Breast epithelium (tissue), 4 donors: ENCODE results near the gene KLHL11. TPM values are rescaled to one million over a fixed set of nuclear protein-coding genes. Genes with fewer than 3 reads are reported as not detected.

Experiments
- DNase-seq, 2 donors: peaks; one replicate each; pipeline ENCODE4 v3.0.0-alpha.2; 2019; ENCODE audit warnings: low spot score in 2 of 2
- H3K27ac ChIP-seq, 2 donors: fragments of 200-600 bp; sonication (generic) in 1 of 2; one replicate each; pipeline ENCODE4 v1.5.1; 2016 to 2019; ENCODE audit warnings: mild to moderate bottlenecking in 1 of 2
- H3K27me3 ChIP-seq, 2 donors: fragments of 200-600 bp; sonication (generic) in 1 of 2; one replicate each; pipeline versions ENCODE4 v1.5.1 to v1.6.0; 2017 to 2019; ENCODE audit warnings: control low read depth in 1 of 2, mild to moderate bottlenecking in 1 of 2
- H3K36me3 ChIP-seq: fragments of 200-600 bp; one replicate; pipeline ENCODE4 v1.5.1; 2019
- H3K4me1 ChIP-seq, 2 donors: fragments of 200-600 bp; sonication (generic); one replicate each; pipeline ENCODE4 v1.5.1; 2016 to 2019; ENCODE audit warnings: control low read depth in 1 of 2
- H3K4me3 ChIP-seq, 3 donors: fragments of 200-600 bp; sonication (generic); 1 replicate in 2 of 3; 2 replicates in 1 of 3; pipeline ENCODE4 v1.5.1; 2016 to 2019; ENCODE audit warnings: mild to moderate bottlenecking in 3 of 3, moderate library complexity in 2 of 3
- H3K9me3 ChIP-seq, 2 donors: fragments of 200-600 bp; sonication (generic) in 1 of 2; one replicate each; pipeline ENCODE4 v1.5.1; 2016 to 2019; ENCODE audit warnings: control low read depth in 1 of 2
- POLR2A ChIP-seq: fragments of 450-650 bp; IDR thresholded peaks from one replicate; pipeline ENCODE4 v1.6.1; 2016; ENCODE audit warnings: antibody characterized with exemption, mild to moderate bottlenecking, moderate library complexity
- POLR2AphosphoS5 ChIP-seq, 3 donors: sonication (generic); formaldehyde crosslinking; IDR thresholded peaks; one replicate each; pipeline ENCODE4 v1.6.1; 2017; ENCODE audit warnings: antibody characterized with exemption in 3 of 3
- intact Hi-C: fragments of 100-400 bp; cut with DNase I; formaldehyde crosslinking; loops from one replicate; pipeline ENCODE4 v1.15.1; 2023; ENCODE audit warnings: low total_unique reads
- total RNA-seq, 3 donors: library from RNA; depleted of rRNA; stranded (reverse); fragments of >200 nt; gene quantifications; one replicate each; pipeline ENCODE4 v1.1.0, GENCODE V29; 2016
- TF ChIP-seq, protein P1 (sequence below), 3 donors: fragments of 450-650 bp; IDR thresholded peaks; one replicate each; pipeline ENCODE4 v1.5.1; 2016 to 2017; ENCODE audit warnings: antibody characterized with exemption in 3 of 3, mild to moderate bottlenecking in 3 of 3, moderate library complexity in 3 of 3

KLHL11 gene
- total RNA-seq, 3 donors from 2014 or later = 22.6 to 35.7 (median 25.1) TPM

DNA sequence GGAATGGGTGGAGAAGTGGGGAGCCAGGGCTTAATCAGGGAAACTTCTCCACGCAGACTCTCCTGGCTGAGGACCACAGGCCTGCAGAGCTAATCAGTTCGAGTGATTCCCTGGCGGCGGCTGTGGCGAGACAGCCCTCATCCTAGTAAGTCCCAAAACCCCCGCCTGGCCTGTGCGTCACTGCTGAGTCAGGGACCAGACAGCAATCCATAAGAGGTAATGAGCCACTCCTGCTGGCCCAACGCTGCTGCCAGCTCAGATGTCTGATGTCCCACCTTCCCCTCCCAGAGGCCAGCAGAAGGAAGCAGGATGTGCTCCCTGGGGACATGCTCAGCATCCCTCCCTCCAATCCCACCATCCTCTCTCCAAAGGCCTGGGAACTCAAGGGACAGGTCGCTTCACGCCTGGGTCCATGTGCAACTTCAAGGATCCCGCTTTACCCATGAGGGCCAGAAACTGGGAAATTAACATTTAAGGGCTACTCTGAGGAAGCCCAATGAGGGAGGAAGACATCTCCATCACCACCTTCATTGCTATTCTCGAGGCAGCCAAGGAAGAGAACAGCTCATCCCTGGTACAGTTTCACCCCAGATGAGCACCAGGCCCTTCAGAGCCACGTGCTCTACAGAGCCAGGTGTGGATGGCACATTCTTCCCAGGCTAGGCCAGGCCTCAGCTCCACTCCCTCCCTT lies 45.6 kb upstream of the KLHL11 start:
- H3K36me3 ChIP-seq = peaks cover 5% of the 10 kb centered on the region
- H3K9me3 ChIP-seq = no peaks in the 10 kb centered on the region
- H3K4me3 ChIP-seq = no peak overlapping the region
- peaks cover 0 to 8% of the 10 kb centered on the region in 2 donors for H3K4me1 ChIP-seq
- intact Hi-C loops = no loop called here
- DNase-seq = no peak
- H3K27ac ChIP-seq = no peak overlapping the region
- no peak for TF ChIP-seq POLR2A
- no peak for TF ChIP-seq POLR2AphosphoS5 (IDR thresholded peaks at IDR 0.05)
- TF ChIP-seq, protein P1, sequence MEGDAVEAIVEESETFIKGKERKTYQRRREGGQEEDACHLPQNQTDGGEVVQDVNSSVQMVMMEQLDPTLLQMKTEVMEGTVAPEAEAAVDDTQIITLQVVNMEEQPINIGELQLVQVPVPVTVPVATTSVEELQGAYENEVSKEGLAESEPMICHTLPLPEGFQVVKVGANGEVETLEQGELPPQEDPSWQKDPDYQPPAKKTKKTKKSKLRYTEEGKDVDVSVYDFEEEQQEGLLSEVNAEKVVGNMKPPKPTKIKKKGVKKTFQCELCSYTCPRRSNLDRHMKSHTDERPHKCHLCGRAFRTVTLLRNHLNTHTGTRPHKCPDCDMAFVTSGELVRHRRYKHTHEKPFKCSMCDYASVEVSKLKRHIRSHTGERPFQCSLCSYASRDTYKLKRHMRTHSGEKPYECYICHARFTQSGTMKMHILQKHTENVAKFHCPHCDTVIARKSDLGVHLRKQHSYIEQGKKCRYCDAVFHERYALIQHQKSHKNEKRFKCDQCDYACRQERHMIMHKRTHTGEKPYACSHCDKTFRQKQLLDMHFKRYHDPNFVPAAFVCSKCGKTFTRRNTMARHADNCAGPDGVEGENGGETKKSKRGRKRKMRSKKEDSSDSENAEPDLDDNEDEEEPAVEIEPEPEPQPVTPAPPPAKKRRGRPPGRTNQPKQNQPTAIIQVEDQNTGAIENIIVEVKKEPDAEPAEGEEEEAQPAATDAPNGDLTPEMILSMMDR (IDR thresholded peaks at IDR 0.05) = no peak
- no peaks in the 10 kb centered on the region for H3K27me3 ChIP-seq

DNA sequence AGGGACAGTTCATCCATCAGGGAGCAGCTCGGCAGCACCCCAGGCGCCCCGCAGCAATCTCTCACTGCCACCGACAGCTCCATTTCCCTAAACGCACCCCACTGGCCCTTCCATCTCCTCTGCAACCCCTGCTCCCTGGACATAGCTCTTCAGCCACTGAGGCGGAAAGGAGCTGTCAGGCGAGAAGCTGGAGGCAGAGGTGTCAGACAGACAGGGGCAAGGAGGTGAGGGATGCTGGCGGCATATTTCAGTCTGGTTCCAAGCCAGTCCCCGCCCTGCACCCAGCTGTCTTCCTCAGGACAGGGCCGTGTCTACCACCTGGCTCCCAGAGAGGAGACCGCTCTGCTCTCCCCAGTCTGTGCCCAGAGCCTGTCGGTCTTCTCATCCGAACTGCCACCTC lies 43.9 kb upstream of the KLHL11 start:
- intact Hi-C loops = no loop called here
- no peak overlapping the region for H3K27ac ChIP-seq
- no peaks in the 10 kb centered on the region for H3K9me3 ChIP-seq
- H3K27me3 ChIP-seq = no peaks in the 10 kb centered on the region
- H3K4me1 ChIP-seq = peaks cover 0 to 5% of the 10 kb centered on the region in 2 donors
- H3K4me3 ChIP-seq = no peak overlapping the region
- no peak for DNase-seq
- H3K36me3 ChIP-seq = peaks cover 10% of the 10 kb centered on the region
- no peak for TF ChIP-seq POLR2AphosphoS5 (IDR thresholded peaks at IDR 0.05)
- TF ChIP-seq, protein P1 (IDR thresholded peaks at IDR 0.05) = no peak
- TF ChIP-seq POLR2A = no peak

DNA sequence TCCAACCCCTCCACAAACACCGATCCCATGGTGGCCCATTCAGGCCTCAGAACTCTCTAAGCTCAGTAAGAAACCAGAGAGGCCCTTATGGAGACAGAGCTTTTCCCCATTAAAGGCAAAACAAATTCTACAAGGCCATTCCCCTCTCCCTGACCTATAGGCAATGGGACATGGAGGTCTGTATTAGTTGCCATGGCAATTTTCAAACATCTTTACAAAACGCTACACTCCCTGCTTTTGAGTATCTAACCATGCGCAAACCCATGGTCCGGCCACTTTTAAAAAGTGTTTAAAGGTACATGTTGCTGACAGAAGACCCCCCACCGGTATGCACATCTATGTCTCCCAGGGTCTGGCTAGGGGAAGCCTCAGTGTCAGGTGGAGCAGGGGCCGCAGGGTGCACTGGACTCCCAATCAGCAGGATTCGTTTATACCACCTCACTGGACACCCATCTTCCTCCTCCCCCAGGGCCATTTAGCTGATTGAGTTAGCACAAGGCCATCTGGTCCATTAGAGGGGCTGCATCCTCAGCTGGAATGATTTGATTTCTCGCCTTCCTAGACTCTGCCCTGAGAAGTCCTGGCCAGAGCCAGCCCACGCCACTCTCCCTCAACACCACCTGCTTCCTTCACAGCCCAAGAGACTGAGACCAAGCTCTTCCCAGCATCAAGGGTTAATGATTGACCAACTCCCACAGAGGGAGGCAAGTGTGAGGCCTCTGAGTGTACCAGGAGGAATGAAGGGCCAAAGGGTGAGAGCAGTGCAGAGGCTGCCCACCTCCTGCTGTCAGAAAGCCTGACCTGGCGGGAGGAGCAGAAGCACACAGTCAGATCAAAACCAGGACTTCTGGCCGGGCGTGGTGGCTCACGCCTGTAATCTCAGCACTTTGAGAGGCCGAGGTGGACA lies 42.7 kb upstream of the KLHL11 start:
- TF ChIP-seq POLR2A = no peak
- H3K36me3 ChIP-seq = peaks cover 10% of the 10 kb centered on the region
- no peaks in the 10 kb centered on the region for H3K4me1 ChIP-seq
- H3K9me3 ChIP-seq = no peaks in the 10 kb centered on the region
- intact Hi-C loops = no loop called here
- no peaks in the 10 kb centered on the region for H3K27me3 ChIP-seq
- no peak overlapping the region for H3K4me3 ChIP-seq
- no peak overlapping the region for H3K27ac ChIP-seq
- no peak for DNase-seq

DNA sequence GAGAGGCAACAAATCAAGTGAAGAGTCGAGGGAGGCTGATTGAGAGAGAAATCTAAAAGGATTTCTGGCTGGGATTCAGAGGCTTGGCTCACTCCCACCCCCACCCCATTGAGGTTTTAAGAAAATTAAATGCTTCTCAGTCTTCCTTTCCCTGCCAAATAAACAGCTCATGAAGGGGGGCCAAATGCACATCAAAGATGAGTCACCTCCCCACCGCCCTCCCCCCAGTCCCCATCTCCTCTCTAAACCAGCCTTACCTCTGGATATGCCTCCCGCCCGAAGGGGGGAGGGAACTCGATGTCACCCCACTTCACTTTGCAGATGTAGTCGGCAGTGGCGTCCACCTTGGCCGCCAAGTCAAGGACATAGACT lies 41.9 kb upstream of the KLHL11 start:
- TF ChIP-seq POLR2AphosphoS5 (IDR thresholded peaks at IDR 0.05) = no peak
- TF ChIP-seq, protein P1 (IDR thresholded peaks at IDR 0.05) = no peak
- no peak for TF ChIP-seq POLR2A
- H3K27me3 ChIP-seq = no peaks in the 10 kb centered on the region
- no peak for DNase-seq
- H3K9me3 ChIP-seq = no peaks in the 10 kb centered on the region
- intact Hi-C loops = no loop called here
- H3K4me1 ChIP-seq = no peaks in the 10 kb centered on the region
- H3K4me3 ChIP-seq = no peak overlapping the region
- peaks cover 10% of the 10 kb centered on the region for H3K36me3 ChIP-seq
- no peak overlapping the region for H3K27ac ChIP-seq

DNA sequence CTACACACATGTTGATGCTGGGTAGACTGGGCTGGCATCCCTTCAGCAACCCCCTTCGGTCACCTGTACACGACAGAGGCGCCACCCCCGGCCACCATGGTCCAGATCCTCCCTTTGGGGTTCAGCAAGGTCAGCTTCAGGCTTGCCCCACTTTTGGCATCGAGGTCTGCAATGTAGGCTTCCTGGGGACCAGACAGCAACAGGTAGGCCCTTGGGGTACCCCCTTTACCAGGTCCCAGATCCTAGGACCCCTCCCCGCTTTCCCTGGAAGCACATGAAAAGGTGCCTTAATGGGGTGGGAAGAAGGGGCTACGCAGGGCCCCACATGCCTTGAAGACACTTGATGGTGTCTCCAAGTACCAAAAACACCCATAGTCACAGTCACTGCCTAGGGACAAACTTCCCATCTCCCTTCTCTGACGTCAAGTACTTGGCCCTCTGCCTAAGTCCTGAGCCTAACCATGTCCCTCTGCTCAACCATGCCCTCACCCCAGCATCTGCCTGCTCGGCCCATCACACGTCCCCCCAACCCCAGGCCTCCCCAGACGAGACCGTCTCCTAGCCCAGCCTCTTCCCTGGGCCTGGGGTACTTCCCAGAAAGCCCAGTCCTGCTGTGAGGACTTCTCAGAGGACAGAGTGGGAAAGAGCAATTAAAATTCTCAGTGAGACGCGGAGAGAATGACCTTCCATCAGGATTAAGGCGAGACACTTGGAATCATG lies 41.4 kb upstream of the KLHL11 start:
- peaks cover 10% of the 10 kb centered on the region for H3K36me3 ChIP-seq
- H3K27me3 ChIP-seq = no peaks in the 10 kb centered on the region
- no peaks in the 10 kb centered on the region for H3K9me3 ChIP-seq
- DNase-seq = no peak
- H3K4me1 ChIP-seq = no peaks in the 10 kb centered on the region
- H3K27ac ChIP-seq = no peak overlapping the region
- H3K4me3 ChIP-seq = no peak overlapping the region
- TF ChIP-seq POLR2AphosphoS5 (IDR thresholded peaks at IDR 0.05) (no peak), POLR2A (no peak)
- TF ChIP-seq, protein P1 (IDR thresholded peaks at IDR 0.05) = no peak
- intact Hi-C loops = no loop called here
